Measurements from ENCODE around the gene ADGRB2. TPM values are rescaled to one million over a fixed set of nuclear protein-coding genes. Genes with fewer than 3 reads are reported as not detected.

ADGRB2 gene
- total and polyA plus RNA-seq, 3 donors from 2014 or later, result 11.8 to 18.0 (median 15.7) TPM

DNA sequence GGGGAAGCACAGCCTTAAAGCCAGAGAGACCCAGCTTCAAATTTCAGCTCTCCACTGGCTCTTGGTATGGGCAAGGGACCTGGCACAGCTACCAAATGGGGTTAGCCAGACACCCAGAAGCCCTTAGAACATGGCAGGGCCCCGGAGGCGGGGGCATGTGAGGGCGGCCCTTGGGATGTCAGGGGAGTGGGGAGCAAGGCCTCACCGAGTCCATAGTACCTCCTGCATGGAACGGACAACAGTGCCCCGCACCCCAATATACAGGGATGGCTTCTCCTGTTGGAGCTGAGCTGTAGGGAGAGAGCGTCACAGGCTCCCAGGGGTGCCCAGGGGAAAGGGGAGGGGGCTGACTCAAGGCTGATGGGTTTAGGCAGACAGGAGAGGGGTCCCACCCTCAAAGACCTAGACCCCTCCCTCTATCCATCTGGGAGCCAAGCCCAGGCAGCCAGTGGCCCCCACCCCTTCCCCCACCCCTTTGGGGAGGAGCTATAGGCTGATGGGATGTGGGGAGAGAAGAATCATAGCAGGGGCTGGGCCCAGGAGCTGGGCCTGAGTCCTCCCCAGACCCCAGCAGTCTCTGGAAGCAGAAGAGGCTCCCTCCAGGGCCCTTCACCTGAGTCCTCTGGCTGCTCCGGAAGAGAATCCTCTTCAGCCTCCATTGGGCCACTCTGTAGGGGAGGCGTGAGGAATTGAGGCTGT lies 35.2 kb upstream of the ADGRB2 start:
- no peaks in the 10 kb centered on the region for H3K27me3 ChIP-seq
- 86 to 90% methylated on average over 2 to 9 of the region's 9 CpGs for WGBS, 2 donors
- intact Hi-C loops (cut with DNase I; ENCODE audit: low total_unique reads), result no loop called here

DNA sequence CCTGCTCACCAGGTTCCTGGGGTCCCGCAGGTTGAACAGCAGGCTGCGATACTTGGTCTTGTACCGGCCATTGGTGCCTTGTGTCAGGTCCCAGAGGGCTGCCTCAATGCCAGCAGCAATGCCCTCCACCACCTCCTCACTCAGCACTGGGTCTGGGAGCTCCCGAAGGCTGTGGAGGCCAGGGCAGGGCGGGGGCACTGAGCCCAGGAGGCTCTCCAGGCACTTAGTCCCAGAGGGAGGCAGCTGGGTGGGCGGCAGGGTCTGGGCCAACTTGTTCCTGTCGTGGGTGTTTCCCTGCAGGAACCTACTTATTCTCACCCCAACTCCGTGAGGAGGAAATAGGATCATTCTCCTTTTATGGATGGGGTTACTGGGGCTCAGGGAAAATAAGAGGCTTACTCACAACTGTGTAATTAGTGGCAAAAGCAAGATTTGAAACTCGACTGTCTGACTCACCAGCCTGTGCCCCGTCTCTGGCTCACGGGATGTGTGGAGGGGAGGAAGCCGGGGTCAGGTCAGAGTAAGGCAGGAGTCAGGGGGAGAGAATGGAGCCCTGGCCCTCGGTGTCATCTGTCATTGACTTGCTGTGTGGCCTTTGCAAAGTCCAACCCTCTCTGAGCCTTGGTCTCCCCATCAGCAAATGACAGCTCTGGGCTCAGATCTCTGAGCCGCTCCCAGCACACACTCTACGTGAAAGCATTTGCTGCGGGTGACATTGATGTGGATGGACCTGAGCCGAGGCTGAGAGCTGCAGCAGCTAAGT lies 34.5 kb upstream of the ADGRB2 start:
- Histone ChIP-seq H3K36me3 (ENCODE audit: low read depth, missing control alignments) (no peaks in the 10 kb centered on the region), H3K9me3 (no peaks in the 10 kb centered on the region), H3K4me3 (no peak overlapping the region), H3K4me1 (no peaks in the 10 kb centered on the region), H3K27ac (no peak overlapping the region), H3K27me3 (no peaks in the 10 kb centered on the region)
- intact Hi-C loops (cut with DNase I; ENCODE audit: low total_unique reads), result no loop called here
- DNase-seq, result no peak
- no peak for TF ChIP-seq POLR2A (IDR thresholded peaks at IDR 0.05)
- TF ChIP-seq, protein P1, sequence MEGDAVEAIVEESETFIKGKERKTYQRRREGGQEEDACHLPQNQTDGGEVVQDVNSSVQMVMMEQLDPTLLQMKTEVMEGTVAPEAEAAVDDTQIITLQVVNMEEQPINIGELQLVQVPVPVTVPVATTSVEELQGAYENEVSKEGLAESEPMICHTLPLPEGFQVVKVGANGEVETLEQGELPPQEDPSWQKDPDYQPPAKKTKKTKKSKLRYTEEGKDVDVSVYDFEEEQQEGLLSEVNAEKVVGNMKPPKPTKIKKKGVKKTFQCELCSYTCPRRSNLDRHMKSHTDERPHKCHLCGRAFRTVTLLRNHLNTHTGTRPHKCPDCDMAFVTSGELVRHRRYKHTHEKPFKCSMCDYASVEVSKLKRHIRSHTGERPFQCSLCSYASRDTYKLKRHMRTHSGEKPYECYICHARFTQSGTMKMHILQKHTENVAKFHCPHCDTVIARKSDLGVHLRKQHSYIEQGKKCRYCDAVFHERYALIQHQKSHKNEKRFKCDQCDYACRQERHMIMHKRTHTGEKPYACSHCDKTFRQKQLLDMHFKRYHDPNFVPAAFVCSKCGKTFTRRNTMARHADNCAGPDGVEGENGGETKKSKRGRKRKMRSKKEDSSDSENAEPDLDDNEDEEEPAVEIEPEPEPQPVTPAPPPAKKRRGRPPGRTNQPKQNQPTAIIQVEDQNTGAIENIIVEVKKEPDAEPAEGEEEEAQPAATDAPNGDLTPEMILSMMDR (IDR thresholded peaks at IDR 0.05), result no peak
- WGBS, 2 donors, result 53 to 69% methylated on average over 12 to 17 of the region's 17 CpGs

More for the DNA sequence above, 35.2 kb upstream of the ADGRB2 start:
- H3K9me3 ChIP-seq, result no peaks in the 10 kb centered on the region
- DNase-seq, result no peak
- no peak overlapping the region for H3K4me3 ChIP-seq
- no peaks in the 10 kb centered on the region for H3K4me1 ChIP-seq
- no peak overlapping the region for H3K27ac ChIP-seq
- TF ChIP-seq, protein P1 (IDR thresholded peaks at IDR 0.05), result no peak
- TF ChIP-seq POLR2A (IDR thresholded peaks at IDR 0.05), result no peak
- H3K36me3 ChIP-seq (ENCODE audit: low read depth, missing control alignments), result no peaks in the 10 kb centered on the region

- WGBS, 2 donors, result 65 to 79% methylated on average over 7 to 8 of the region's 8 CpGs
Observed at GRCh38 chr1:31798086-31798432, 33.9 kb upstream of the ADGRB2 start.

GRCh38 chr1:31797216-31797615 lies 33.1 kb upstream of the ADGRB2 start:
- Histone ChIP-seq H3K9me3 (no peaks in the 10 kb centered on the region), H3K27ac (no peak overlapping the region), H3K27me3 (no peaks in the 10 kb centered on the region), H3K36me3 (ENCODE audit: low read depth, missing control alignments) (no peaks in the 10 kb centered on the region), H3K4me1 (no peaks in the 10 kb centered on the region), H3K4me3 (no peak overlapping the region)
- intact Hi-C loops (cut with DNase I; ENCODE audit: low total_unique reads), result no loop called here
- 90 to 96% methylated on average over 5 of the region's 5 CpGs for WGBS, 2 donors
- TF ChIP-seq, protein P1 (IDR thresholded peaks at IDR 0.05), result no peak
- TF ChIP-seq POLR2A (IDR thresholded peaks at IDR 0.05), result no peak
- no peak for DNase-seq

More at GRCh38 chr1:31798086-31798432, 33.9 kb upstream of the ADGRB2 start:
- no peak for TF ChIP-seq POLR2A (IDR thresholded peaks at IDR 0.05)
- TF ChIP-seq, protein P1 (IDR thresholded peaks at IDR 0.05), result no peak
- H3K36me3 ChIP-seq (ENCODE audit: low read depth, missing control alignments), result no peaks in the 10 kb centered on the region
- H3K27ac ChIP-seq, result no peak overlapping the region
- no peak overlapping the region for H3K4me3 ChIP-seq
- intact Hi-C loops (cut with DNase I; ENCODE audit: low total_unique reads), result no loop called here
- no peak for DNase-seq
- no peaks in the 10 kb centered on the region for H3K9me3 ChIP-seq
- H3K4me1 ChIP-seq, result no peaks in the 10 kb centered on the region
- H3K27me3 ChIP-seq, result no peaks in the 10 kb centered on the region
